Mammary epithelial cell (primary cell): ENCODE data around the gene IFNL3.

ENCODE experiments used
- CTCF ChIP-seq, 2 donors: IDR thresholded peaks in 1 of 2; conservative IDR thresholded peaks in 1 of 2; 2 replicates each; pipeline ENCODE4 v1.5.1; 2011 to 2012; ENCODE audit warnings: inconsistent platforms in 2 of 2, low read length in 2 of 2, mild to moderate bottlenecking in 2 of 2, control low read depth in 1 of 2, low read depth in 1 of 2; ENCODE audit not compliant: insufficient read depth in 1 of 2; ENCODE audit errors: extremely low read depth in 1 of 2
- EZH2 ChIP-seq: IDR thresholded peaks from 2 replicates; pipeline ENCODE4 v1.6.1; 2012; ENCODE audit warnings: low read length, inconsistent platforms, borderline replicate concordance

- TF ChIP-seq CTCF (conservative IDR thresholded peaks at IDR 0.05 in 1 of 2, IDR thresholded peaks at IDR 0.05 in 1 of 2; ENCODE audit: extremely low read depth in 1 of 2, insufficient read depth in 1 of 2, low read depth in 1 of 2, low read length in 2 of 2) (no peak), EZH2 (no peak)
These were observed 30.8 kb upstream of the IFNL3 start for GRCh38 chr19:39275578-39275977.
